Measurements from ENCODE around the gene ATP12A.

ATP12A gene

GRCh38 chr13:24663586-24663985 is 16.6 kb upstream of the ATP12A start:
- no peak for DNase-seq (ENCODE audit: low spot score)
- no peak for TF ChIP-seq CTCF (IDR thresholded peaks at IDR 0.05; ENCODE audit: extremely low read depth, missing control alignments)

- no peak for DNase-seq (ENCODE audit: low spot score)
- no peak for TF ChIP-seq CTCF (IDR thresholded peaks at IDR 0.05; ENCODE audit: extremely low read depth, missing control alignments)
Observed at GRCh38 chr13:24664726-24665409, 15.3 kb upstream of the ATP12A start.

- DNase-seq (ENCODE audit: low spot score) = no peak
- no peak for TF ChIP-seq CTCF (IDR thresholded peaks at IDR 0.05; ENCODE audit: extremely low read depth, missing control alignments)
Observed at GRCh38 chr13:24668511-24668910, 11.7 kb upstream of the ATP12A start.

- no peak for DNase-seq (ENCODE audit: low spot score)
- TF ChIP-seq CTCF (IDR thresholded peaks at IDR 0.05; ENCODE audit: extremely low read depth, missing control alignments) = no peak
Observed at GRCh38 chr13:24668955-24669582, 11.1 kb upstream of the ATP12A start.

- no peak for TF ChIP-seq CTCF (IDR thresholded peaks at IDR 0.05; ENCODE audit: extremely low read depth, missing control alignments)
- DNase-seq (ENCODE audit: low spot score) = no peak
Observed at GRCh38 chr13:24670174-24670573, 10.0 kb upstream of the ATP12A start.

GRCh38 chr13:24670961-24671381 is 9.2 kb upstream of the ATP12A start:
- TF ChIP-seq CTCF (IDR thresholded peaks at IDR 0.05; ENCODE audit: extremely low read depth, missing control alignments) = no peak
- no peak for DNase-seq (ENCODE audit: low spot score)

GRCh38 chr13:24671386-24672113 is 8.7 kb upstream of the ATP12A start:
- peak; percentile 38 for TF ChIP-seq CTCF (IDR thresholded peaks at IDR 0.05; ENCODE audit: extremely low read depth, missing control alignments)
- DNase-seq (ENCODE audit: low spot score) = peak; percentile 62

All from GM20000 (cell line).